Measurements from ENCODE around the gene EIF5AL1.
"Not testable (repeated sequence)": the region's sequence is repeated elsewhere in the genome, so short reads cannot be mapped to it uniquely, and the experiment has no call there.

The EIF5AL1 gene

GRCh38 chr10:79516532-79517205 lies 4.3 kb downstream of the EIF5AL1 start:
- not testable (repeated sequence) for DNase-seq

GRCh38 chr10:79517567-79517966 lies 5.2 kb downstream of the EIF5AL1 start:
- DNase-seq, result not testable (repeated sequence)

GRCh38 chr10:79521751-79522150 lies 9.4 kb downstream of the EIF5AL1 start:
- DNase-seq, result not testable (repeated sequence)

- DNase-seq, result not testable (repeated sequence)
Measured at GRCh38 chr10:79522464-79522863, 10.1 kb downstream of the EIF5AL1 start.

GRCh38 chr10:79523157-79523853 lies 11.0 kb downstream of the EIF5AL1 start:
- not testable (repeated sequence) for DNase-seq

GRCh38 chr10:79525049-79525710 lies 12.8 kb downstream of the EIF5AL1 start:
- DNase-seq, result not testable (repeated sequence)

- DNase-seq, result not testable (repeated sequence)
Measured at GRCh38 chr10:79528261-79528660, 15.9 kb downstream of the EIF5AL1 start.

- DNase-seq, result not testable (repeated sequence)
Measured at GRCh38 chr10:79533142-79533902, 21.0 kb downstream of the EIF5AL1 start.

GRCh38 chr10:79533903-79534175 lies 21.5 kb downstream of the EIF5AL1 start:
- DNase-seq, result not testable (repeated sequence)

GRCh38 chr10:79538311-79538710 lies 26.0 kb downstream of the EIF5AL1 start:
- not testable (repeated sequence) for DNase-seq

GRCh38 chr10:79540930-79541329 lies 28.6 kb downstream of the EIF5AL1 start:
- DNase-seq, result not testable (repeated sequence)

GRCh38 chr10:79542626-79543025 lies 30.3 kb downstream of the EIF5AL1 start:
- no peak for DNase-seq

GRCh38 chr10:79544408-79544807 lies 32.1 kb downstream of the EIF5AL1 start:
- not testable (repeated sequence) for DNase-seq

GRCh38 chr10:79544926-79545659 lies 32.8 kb downstream of the EIF5AL1 start:
- DNase-seq, result not testable (repeated sequence)

GRCh38 chr10:79547128-79547527 lies 34.8 kb downstream of the EIF5AL1 start:
- not testable (repeated sequence) for DNase-seq

GRCh38 chr10:79547973-79548372 lies 35.6 kb downstream of the EIF5AL1 start:
- no peak for DNase-seq

GRCh38 chr10:79552143-79552542 lies 39.8 kb downstream of the EIF5AL1 start:
- no peak for DNase-seq

GRCh38 chr10:79555354-79556309 lies 43.3 kb downstream of the EIF5AL1 start:
- no peak for DNase-seq

- DNase-seq, result not testable (repeated sequence)
Measured at GRCh38 chr10:79556961-79557360, 44.6 kb downstream of the EIF5AL1 start.

- no peak for DNase-seq
Measured at GRCh38 chr10:79559726-79560125, 47.4 kb downstream of the EIF5AL1 start.

GRCh38 chr10:79560160-79560709 lies 47.9 kb downstream of the EIF5AL1 start, which contains the start of gene SFTPA2:
TSS of gene SFTPA2 (minus strand) at chr10:79560407. CDS start at chr10:79559483, 924 bp downstream.
- no peak for DNase-seq

All from activated CD4-positive, CD25-positive, alpha-beta regulatory T cell (primary cell).